PFSK-1 (cell line): ENCODE data around the gene ADGRB3.

ENCODE experiments used
- POLR2AphosphoS5 ChIP-seq: IDR thresholded peaks from 2 replicates; pipeline ENCODE4 v1.6.1; 2012; ENCODE audit warnings: low read depth, mild to moderate bottlenecking, control low read depth, low read length, moderate library complexity
- SIN3A ChIP-seq: IDR thresholded peaks from 2 replicates; pipeline ENCODE4 v1.6.1; 2012; ENCODE audit warnings: mild to moderate bottlenecking, low read length, moderate library complexity, borderline replicate concordance; ENCODE audit not compliant: insufficient read depth
- TAF1 ChIP-seq: IDR thresholded peaks from 2 replicates; pipeline ENCODE4 v1.6.1; 2012; ENCODE audit warnings: low read length, control low read depth, borderline replicate concordance; ENCODE audit not compliant: insufficient read depth
- TF ChIP-seq, protein P1 (sequence below), 2 experiments: IDR thresholded peaks; 2 replicates each; pipeline versions ENCODE4 v1.6.1 to v1.8.0; 2011 to 2012; ENCODE audit warnings: low read depth in 2 of 2, low read length in 2 of 2, control low read depth in 1 of 2, inconsistent platforms in 1 of 2, mild to moderate bottlenecking in 1 of 2, moderate library complexity in 1 of 2; ENCODE audit not compliant: insufficient read depth in 1 of 2

DNA sequence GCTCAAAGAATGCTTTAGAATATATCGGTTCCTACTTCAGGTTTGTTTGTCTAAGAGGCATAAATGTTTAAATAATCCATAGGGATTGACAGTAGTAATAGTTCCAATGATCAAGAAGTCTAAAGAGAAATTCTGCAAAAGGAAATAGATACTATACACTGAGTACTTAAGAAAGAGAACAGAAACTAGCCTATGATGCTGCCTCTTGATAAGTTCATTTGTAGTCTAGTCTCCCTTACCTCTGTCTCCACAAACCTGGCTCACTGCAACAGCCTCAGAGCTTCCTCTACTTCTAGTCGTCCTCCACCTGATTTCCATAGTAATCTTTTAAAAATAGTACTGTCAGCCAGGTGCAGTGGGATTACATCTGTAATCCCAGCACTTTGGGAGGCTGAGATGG is 650.0 kb downstream of the ADGRB3 start:
- TF ChIP-seq POLR2AphosphoS5 = no peak
- TF ChIP-seq TAF1 = no peak
- TF ChIP-seq, protein P1, sequence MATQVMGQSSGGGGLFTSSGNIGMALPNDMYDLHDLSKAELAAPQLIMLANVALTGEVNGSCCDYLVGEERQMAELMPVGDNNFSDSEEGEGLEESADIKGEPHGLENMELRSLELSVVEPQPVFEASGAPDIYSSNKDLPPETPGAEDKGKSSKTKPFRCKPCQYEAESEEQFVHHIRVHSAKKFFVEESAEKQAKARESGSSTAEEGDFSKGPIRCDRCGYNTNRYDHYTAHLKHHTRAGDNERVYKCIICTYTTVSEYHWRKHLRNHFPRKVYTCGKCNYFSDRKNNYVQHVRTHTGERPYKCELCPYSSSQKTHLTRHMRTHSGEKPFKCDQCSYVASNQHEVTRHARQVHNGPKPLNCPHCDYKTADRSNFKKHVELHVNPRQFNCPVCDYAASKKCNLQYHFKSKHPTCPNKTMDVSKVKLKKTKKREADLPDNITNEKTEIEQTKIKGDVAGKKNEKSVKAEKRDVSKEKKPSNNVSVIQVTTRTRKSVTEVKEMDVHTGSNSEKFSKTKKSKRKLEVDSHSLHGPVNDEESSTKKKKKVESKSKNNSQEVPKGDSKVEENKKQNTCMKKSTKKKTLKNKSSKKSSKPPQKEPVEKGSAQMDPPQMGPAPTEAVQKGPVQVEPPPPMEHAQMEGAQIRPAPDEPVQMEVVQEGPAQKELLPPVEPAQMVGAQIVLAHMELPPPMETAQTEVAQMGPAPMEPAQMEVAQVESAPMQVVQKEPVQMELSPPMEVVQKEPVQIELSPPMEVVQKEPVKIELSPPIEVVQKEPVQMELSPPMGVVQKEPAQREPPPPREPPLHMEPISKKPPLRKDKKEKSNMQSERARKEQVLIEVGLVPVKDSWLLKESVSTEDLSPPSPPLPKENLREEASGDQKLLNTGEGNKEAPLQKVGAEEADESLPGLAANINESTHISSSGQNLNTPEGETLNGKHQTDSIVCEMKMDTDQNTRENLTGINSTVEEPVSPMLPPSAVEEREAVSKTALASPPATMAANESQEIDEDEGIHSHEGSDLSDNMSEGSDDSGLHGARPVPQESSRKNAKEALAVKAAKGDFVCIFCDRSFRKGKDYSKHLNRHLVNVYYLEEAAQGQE (IDR thresholded peaks at IDR 0.05; ENCODE audit: insufficient read depth in 1 of 2, low read depth in 2 of 2, low read length in 2 of 2) = no peak
- TF ChIP-seq SIN3A = no peak
